ENCODE results near the gene BRF1.

Gene BRF1

GRCh38 chr14:105287249-105288102, 13.3 kb downstream of the BRF1 start:
- TF ChIP-seq CTCF (conservative IDR thresholded peaks at IDR 0.05) (no peak), ZFX (IDR thresholded peaks at IDR 0.05) (no peak)
- no peak overlapping the region for H3K27ac ChIP-seq

- TF ChIP-seq ZFX (IDR thresholded peaks at IDR 0.05) (no peak), CTCF (conservative IDR thresholded peaks at IDR 0.05) (no peak)
- H3K27ac ChIP-seq = no peak overlapping the region
Measured at GRCh38 chr14:105286759-105287144, 14.0 kb downstream of the BRF1 start.

- TF ChIP-seq ZFX (IDR thresholded peaks at IDR 0.05) = no peak
- no peak for TF ChIP-seq CTCF (conservative IDR thresholded peaks at IDR 0.05)
- H3K27ac ChIP-seq = no peak overlapping the region
Measured at GRCh38 chr14:105285174-105285573, 15.6 kb downstream of the BRF1 start.

DNA sequence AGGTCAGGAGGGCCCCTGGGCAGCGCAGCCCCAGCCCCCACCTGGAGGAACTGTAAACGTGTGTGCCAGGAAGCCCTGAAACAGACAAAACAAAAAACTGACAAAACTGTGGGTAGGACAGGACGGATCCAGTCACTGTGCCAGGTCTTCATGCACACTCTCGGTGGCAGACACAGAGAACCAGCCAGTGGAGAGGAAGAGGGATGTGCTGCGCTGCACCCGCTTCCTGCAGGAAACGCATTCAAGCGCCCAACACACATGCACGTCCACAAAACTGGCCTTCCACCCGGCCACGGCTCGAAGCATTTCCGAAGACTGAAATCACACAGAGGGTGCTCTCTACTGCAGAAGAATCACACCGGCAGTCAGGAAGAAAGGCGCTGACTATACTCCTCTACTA, 16.9 kb downstream of the BRF1 start:
- no peak for TF ChIP-seq ZFX (IDR thresholded peaks at IDR 0.05)
- no peak for TF ChIP-seq CTCF (conservative IDR thresholded peaks at IDR 0.05)
- H3K27ac ChIP-seq = no peak overlapping the region

- H3K27ac ChIP-seq = no peak overlapping the region
- TF ChIP-seq ZFX (IDR thresholded peaks at IDR 0.05) (no peak), CTCF (conservative IDR thresholded peaks at IDR 0.05) (no peak)
Measured at GRCh38 chr14:105283028-105283427, 17.8 kb downstream of the BRF1 start.

DNA sequence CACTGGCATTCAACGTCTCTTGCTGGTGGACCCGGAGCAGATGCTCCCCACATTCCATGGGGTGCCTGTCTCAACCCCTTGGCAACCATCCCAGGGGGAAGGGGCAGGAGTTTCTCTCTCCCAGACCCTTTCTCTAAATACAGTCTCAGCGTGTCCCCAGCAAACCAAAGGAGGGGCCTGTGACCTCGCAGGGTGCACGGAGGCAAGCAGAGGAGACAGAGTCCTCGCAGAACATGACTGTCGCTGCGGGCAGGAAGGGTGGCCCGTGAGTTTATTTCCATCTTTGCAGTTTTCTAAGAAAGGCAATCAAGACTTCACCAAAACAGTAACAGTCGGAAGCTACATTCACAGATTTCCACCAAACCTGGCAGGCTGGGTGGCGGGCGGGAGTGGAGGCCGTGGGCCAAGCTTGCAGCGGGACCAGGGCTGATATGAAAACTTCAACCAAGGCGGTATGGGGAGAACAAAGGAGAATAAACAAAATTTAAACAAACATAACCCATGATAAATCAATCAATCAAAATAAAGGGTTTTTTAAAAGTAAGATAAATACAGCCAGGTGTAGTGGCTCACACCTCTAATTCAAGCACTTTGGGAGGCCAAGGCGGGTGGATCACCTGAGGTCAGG, 18.6 kb downstream of the BRF1 start:
- no peak for TF ChIP-seq ZFX (IDR thresholded peaks at IDR 0.05)
- no peak; the same call in 1 of the 2 replicates for TF ChIP-seq CTCF (conservative IDR thresholded peaks at IDR 0.05)
- no peak overlapping the region for H3K27ac ChIP-seq

GRCh38 chr14:105281371-105282097, 19.3 kb downstream of the BRF1 start:
- H3K27ac ChIP-seq = no peak overlapping the region
- TF ChIP-seq ZFX (IDR thresholded peaks at IDR 0.05) (no peak), CTCF (conservative IDR thresholded peaks at IDR 0.05) (peak; percentile 86)
